HepG2 (cell line): Measurements from ENCODE around the gene DHTKD1. TPM values are rescaled to one million over a fixed set of nuclear protein-coding genes. Genes with fewer than 3 reads are reported as not detected.

Source experiments
- ATAC-seq: fragments of 200-7000 bp; cut with Tn5 transposase; 3 replicates; pipeline ENCODE4 v1.9.1; 2020; ENCODE audit warnings: mild to moderate bottlenecking, moderate library complexity
- BruUV-seq: library from RNA; stranded (reverse); fragments of 400-500 nt; replicated peaks from 2 replicates; lab custom pipeline; 2021; lab: Mats Ljungman, UMichigan
- CTCF ChIA-PET: fragments of 300-600 bp; formaldehyde crosslinking; extraction: SDS; loops from one replicate; lab custom pipeline; 2021; ENCODE audit warnings: low total read pairs, inconsistent platforms, low intra/inter-chr PET ratio; lab: Yijun Ruan, JAX
- POLR2A ChIA-PET: fragments of 350-600 bp; sonication (Branson Sonifier 250); formaldehyde crosslinking; loops from one replicate; lab custom pipeline; 2020; ENCODE audit warnings: antibody characterized with exemption, inconsistent platforms; lab: Yijun Ruan, JAX
- DNase-seq: peaks from one replicate; pipeline ENCODE4 v3.0.0-alpha.2; 2015; ENCODE audit warnings: low spot score
- FAIRE-seq: peaks from 3 replicates; lab custom pipeline; 2011; peaks lifted over from hg19 to GRCh38; lab: Jason Lieb, UNC
- H2AFZ ChIP-seq: one replicate; pipeline ENCODE4 v1.6.1; 2011; ENCODE audit warnings: low read length, inconsistent platforms
- H3K27ac ChIP-seq: fragments of 300-600 bp; 3 replicates; pipeline ENCODE4 v1.8.0; 2011; ENCODE audit warnings: mixed run types, mild to moderate bottlenecking, mixed read lengths, low read length, inconsistent platforms; ENCODE audit not compliant: insufficient read depth; ENCODE audit errors: extremely low read length
- H3K27me3 ChIP-seq, 2 experiments: fragments of 200-600 bp in 1 of 2; 2 replicates in 1 of 2; 3 replicates in 1 of 2; pipeline versions ENCODE4 v1.6.0 to v1.8.0; 2011; ENCODE audit warnings: low read length in 2 of 2, mild to moderate bottlenecking in 2 of 2, moderate library complexity in 2 of 2, inconsistent platforms in 1 of 2; ENCODE audit not compliant: insufficient read depth in 2 of 2, control insufficient read depth in 1 of 2
- H3K36me3 ChIP-seq, 2 experiments: fragments of 200-600 bp in 1 of 2; replicated peaks in 1 of 2; 2 replicates in 1 of 2; 3 replicates in 1 of 2; pipeline versions ENCODE4 v1.5.1 to v1.8.0; 2011; ENCODE audit warnings: low read length in 2 of 2, inconsistent platforms in 1 of 2; ENCODE audit not compliant: insufficient read depth in 2 of 2, control insufficient read depth in 1 of 2
- H3K4me1 ChIP-seq: 2 replicates; pipeline ENCODE4 v1.5.1; 2012; ENCODE audit warnings: low read length, inconsistent platforms; ENCODE audit not compliant: insufficient read depth
- H3K4me2 ChIP-seq: 2 replicates; pipeline ENCODE4 v1.6.0; 2011; ENCODE audit warnings: low read depth, low read length, inconsistent platforms
- H3K4me3 ChIP-seq, 3 experiments: fragments of 200-600 bp in 1 of 3; sonication (generic), shearing (Covaris generic) in 1 of 3; replicated peaks in 1 of 3; 2 replicates each; pipeline ENCODE4 v1.5.1; 2011 to 2016; ENCODE audit warnings: low read length in 3 of 3, inconsistent platforms in 2 of 3, low read depth in 2 of 3, mild to moderate bottlenecking in 2 of 3, control low read depth in 1 of 3, mixed read lengths in 1 of 3; ENCODE audit not compliant: insufficient read depth in 1 of 3
- H3K79me2 ChIP-seq: one replicate; pipeline ENCODE4 v1.6.1; 2011; ENCODE audit warnings: low read length, inconsistent platforms; ENCODE audit not compliant: insufficient read depth
- H3K9ac ChIP-seq: 2 replicates; pipeline ENCODE4 v1.6.0; 2011; ENCODE audit warnings: mild to moderate bottlenecking, low read depth, low read length, inconsistent platforms; ENCODE audit not compliant: insufficient read depth
- H3K9me3 ChIP-seq: 2 replicates; pipeline ENCODE4 v1.5.1; 2012; ENCODE audit warnings: mild to moderate bottlenecking, low read length
- H4K20me1 ChIP-seq: 2 replicates; pipeline ENCODE4 v1.6.0; 2011; ENCODE audit warnings: inconsistent platforms, mild to moderate bottlenecking, low read length, moderate library complexity; ENCODE audit not compliant: insufficient read depth
- BHLHE40 ChIP-seq: IDR thresholded peaks from 2 replicates; pipeline ENCODE4 v1.6.1; 2011; ENCODE audit warnings: low read length, improper control_type of control experiment
- GABPA ChIP-seq, 2 experiments: IDR thresholded peaks; 2 replicates each; pipeline ENCODE4 v1.6.1; 2011 to 2016; ENCODE audit warnings: low read depth in 2 of 2, low read length in 1 of 2, missing biosample characterization in 1 of 2, missing genetic modification characterization in 1 of 2
- NFKB2 ChIP-seq: sonication (generic); formaldehyde crosslinking; IDR thresholded peaks from 2 replicates; pipeline ENCODE4 v1.4.0; 2020; ENCODE audit warnings: missing genetic modification reagents, borderline replicate concordance
- NPAS2 ChIP-seq: sonication (generic); formaldehyde crosslinking; IDR thresholded peaks from 2 replicates; pipeline ENCODE4 v1.8.0; 2022; ENCODE audit warnings: mild to moderate bottlenecking, missing genetic modification reagents, borderline replicate concordance
- RBM39 ChIP-seq: fragments of 200-400 bp; formaldehyde crosslinking; IDR thresholded peaks from one replicate; pipeline ENCODE4 v1.6.1; 2018; ENCODE audit warnings: antibody characterized with exemption, mild to moderate bottlenecking, low read depth, low read length; ENCODE audit not compliant: poor library complexity, severe bottlenecking
- TSC22D2 ChIP-seq: sonication (generic); formaldehyde crosslinking; IDR thresholded peaks from 2 replicates; pipeline ENCODE4 v1.5.1; 2020; ENCODE audit warnings: missing genetic modification reagents, mild to moderate bottlenecking, borderline replicate concordance
- ZNF101 ChIP-seq: sonication (generic); formaldehyde crosslinking; IDR thresholded peaks from 2 replicates; pipeline ENCODE4 v1.4.0; 2020; ENCODE audit warnings: mild to moderate bottlenecking, low read depth, missing genetic modification reagents, borderline replicate concordance
- ZNF24 ChIP-seq: fragments of 450-650 bp; IDR thresholded peaks from 2 replicates; pipeline ENCODE4 v1.6.1; 2017; ENCODE audit warnings: antibody characterized with exemption, mild to moderate bottlenecking
- ZNF296 ChIP-seq: sonication (generic); formaldehyde crosslinking; conservative IDR thresholded peaks from 2 replicates; pipeline ENCODE4 v1.5.0; 2020; ENCODE audit warnings: mild to moderate bottlenecking, missing genetic modification reagents
- ZNF782 ChIP-seq: sonication (generic); formaldehyde crosslinking; IDR thresholded peaks from 2 replicates; pipeline ENCODE4 v1.4.0; 2020; ENCODE audit warnings: missing genetic modification reagents, mild to moderate bottlenecking, borderline replicate concordance
- ZNF790 ChIP-seq: sonication (generic); formaldehyde crosslinking; IDR thresholded peaks from 2 replicates; pipeline ENCODE4 v1.8.0; 2022; ENCODE audit warnings: missing genetic modification reagents, mild to moderate bottlenecking, borderline replicate concordance
- ZNF891 ChIP-seq: sonication (generic); formaldehyde crosslinking; IDR thresholded peaks from 2 replicates; pipeline ENCODE4 v1.5.0; 2020; ENCODE audit warnings: mild to moderate bottlenecking, missing genetic modification reagents
- WGBS: methylation state at CpG from one replicate; pipeline ENCODE4 v1.1.6; 2017; ENCODE audit warnings: low lambda C conversion rate; 5-methylcytosine and 5-hydroxymethylcytosine counted together
- in situ Hi-C: cut with HindIII; loops from 2 replicates; pipeline ENCODE4 v1.10.0; 2017; ENCODE audit warnings: low pct_unique_long_range_greater_than_20kb; ENCODE audit not compliant: extremely low pct_ligation_motif_present
- intact Hi-C: fragments of 100-400 bp; cut with micrococcal nuclease; formaldehyde crosslinking; loops from one replicate; pipeline ENCODE4 v1.10.0; 2022; ENCODE audit not compliant: unreplicated experiment
- polyA plus RNA-seq, 8 experiments: library from polyadenylated mRNA; depleted of rRNA in 3 of 8; stranded (reverse) in 7 of 8; unstranded in 1 of 8; fragments of >200 nt; fragmentation: Illumina TruSeq in 4 of 8; extraction: Trizol in 4 of 8; gene quantifications; 2 replicates each; pipeline versions ENCODE4 v1.2.1 to v1.2.3, GENCODE V29; 2011 to 2016; ENCODE audit warnings: low read depth in 4 of 8, missing spikeins in 1 of 8, mixed read lengths in 1 of 8; ENCODE audit not compliant: insufficient read depth in 1 of 8
- total RNA-seq, 5 experiments: library from RNA; depleted of rRNA; stranded (reverse); fragments of >200 nt; fragmentation: Illumina TruSeq; extraction: Trizol; gene quantifications; 2 replicates each; pipeline ENCODE4 v1.2.3, GENCODE V29; 2016; ENCODE audit warnings: low read depth in 1 of 5
- TF ChIP-seq, protein P1 (sequence below): sonication (generic); formaldehyde crosslinking; conservative IDR thresholded peaks from 2 replicates; pipeline ENCODE4 v1.4.0; 2020; ENCODE audit warnings: missing genetic modification reagents
- TF ChIP-seq, protein P2 (sequence below): IDR thresholded peaks from 2 replicates; pipeline ENCODE4 v1.6.1; 2016; ENCODE audit warnings: mild to moderate bottlenecking
- TF ChIP-seq, protein P3 (sequence below): sonication (generic); formaldehyde crosslinking; IDR thresholded peaks from 2 replicates; pipeline ENCODE4 v1.5.1; 2020; ENCODE audit warnings: missing genetic modification reagents, mild to moderate bottlenecking, borderline replicate concordance
- TF ChIP-seq, protein P4 (sequence below): sonication (generic); formaldehyde crosslinking; IDR thresholded peaks from 2 replicates; pipeline ENCODE4 v1.4.0; 2020; ENCODE audit warnings: missing genetic modification reagents, borderline replicate concordance

The DHTKD1 gene
- total and polyA plus RNA-seq, 2 of the 13 experiments (the other 11 are each of a cell fraction or from before 2014, with no cell fraction given) = 9.6 to 14.1 TPM

DNA sequence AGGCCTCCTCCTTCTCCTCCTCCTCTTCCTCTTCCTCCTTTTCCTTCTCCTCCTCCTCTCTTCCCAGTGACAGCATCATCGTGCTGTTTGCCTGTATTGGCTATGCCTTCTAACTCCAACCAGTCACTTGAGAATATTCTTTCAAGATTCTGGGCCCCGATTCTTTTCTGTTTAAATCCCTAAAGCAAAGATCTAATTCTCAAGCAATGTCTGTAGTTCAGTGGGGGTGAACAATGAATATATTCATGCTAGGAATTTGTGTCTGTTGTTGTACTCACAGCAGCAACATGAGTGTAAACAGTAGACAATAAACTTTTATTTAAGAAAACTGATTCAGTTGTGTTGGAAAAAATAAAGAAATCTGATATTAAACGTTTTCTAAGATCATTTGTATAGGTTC, 96.3 kb downstream of the DHTKD1 start:
- no peak for DNase-seq
- no peak overlapping the region for H3K4me3 ChIP-seq
- no peaks in the 10 kb centered on the region for H3K9me3 ChIP-seq
- H2AFZ ChIP-seq = no peak overlapping the region
- BruUV-seq = no TSS peak
- WGBS = 85% methylated on average over 3 of the region's 3 CpGs
- H4K20me1 ChIP-seq = no peaks in the 10 kb centered on the region
- no peak overlapping the region for H3K9ac ChIP-seq
- H3K27ac ChIP-seq = no peak overlapping the region
- in situ Hi-C loops = no loop called here
- H3K4me1 ChIP-seq = no peaks in the 10 kb centered on the region
- H3K4me2 ChIP-seq = no peak overlapping the region
- CTCF ChIA-PET = no interaction called here
- intact Hi-C loops = no loop called here
- H3K27me3 ChIP-seq = no peaks in the 10 kb centered on the region
- FAIRE-seq = no peak
- ATAC-seq = no peak
- POLR2A ChIA-PET = no interaction called here
- no peaks in the 10 kb centered on the region for H3K79me2 ChIP-seq
- H3K36me3 ChIP-seq = peaks cover 7 to 53% of the 10 kb centered on the region in 2 experiments; a peak in 4 of 5 replicates
- TF ChIP-seq, protein P1, sequence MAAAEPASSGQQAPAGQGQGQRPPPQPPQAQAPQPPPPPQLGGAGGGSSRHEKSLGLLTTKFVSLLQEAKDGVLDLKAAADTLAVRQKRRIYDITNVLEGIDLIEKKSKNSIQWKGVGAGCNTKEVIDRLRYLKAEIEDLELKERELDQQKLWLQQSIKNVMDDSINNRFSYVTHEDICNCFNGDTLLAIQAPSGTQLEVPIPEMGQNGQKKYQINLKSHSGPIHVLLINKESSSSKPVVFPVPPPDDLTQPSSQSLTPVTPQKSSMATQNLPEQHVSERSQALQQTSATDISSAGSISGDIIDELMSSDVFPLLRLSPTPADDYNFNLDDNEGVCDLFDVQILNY (CRISPR knock-in tag) = no peak
- TF ChIP-seq, protein P2, sequence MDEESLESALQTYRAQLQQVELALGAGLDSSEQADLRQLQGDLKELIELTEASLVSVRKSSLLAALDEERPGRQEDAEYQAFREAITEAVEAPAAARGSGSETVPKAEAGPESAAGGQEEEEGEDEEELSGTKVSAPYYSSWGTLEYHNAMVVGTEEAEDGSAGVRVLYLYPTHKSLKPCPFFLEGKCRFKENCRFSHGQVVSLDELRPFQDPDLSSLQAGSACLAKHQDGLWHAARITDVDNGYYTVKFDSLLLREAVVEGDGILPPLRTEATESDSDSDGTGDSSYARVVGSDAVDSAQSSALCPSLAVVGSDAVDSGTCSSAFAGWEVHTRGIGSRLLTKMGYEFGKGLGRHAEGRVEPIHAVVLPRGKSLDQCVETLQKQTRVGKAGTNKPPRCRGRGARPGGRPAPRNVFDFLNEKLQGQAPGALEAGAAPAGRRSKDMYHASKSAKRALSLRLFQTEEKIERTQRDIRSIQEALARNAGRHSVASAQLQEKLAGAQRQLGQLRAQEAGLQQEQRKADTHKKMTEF (CRISPR knock-in tag) = no peak
- TF ChIP-seq GABPA (IDR thresholded peaks at IDR 0.05; ENCODE audit: low read depth, low read length) (no peak), GABPA (CRISPR knock-in tag; IDR thresholded peaks at IDR 0.05; ENCODE audit: low read depth) (no peak), ZNF782 (CRISPR knock-in tag) (no peak), ZNF891 (no peak), ZNF296 (CRISPR knock-in tag) (no peak), TSC22D2 (CRISPR knock-in tag) (no peak), ZNF101 (CRISPR knock-in tag) (no peak), ZNF24 (no peak), ZNF790 (CRISPR knock-in tag) (no peak), BHLHE40 (no peak), NPAS2 (CRISPR knock-in tag) (no peak), NFKB2 (no peak), RBM39 (no peak)
- TF ChIP-seq, protein P3, sequence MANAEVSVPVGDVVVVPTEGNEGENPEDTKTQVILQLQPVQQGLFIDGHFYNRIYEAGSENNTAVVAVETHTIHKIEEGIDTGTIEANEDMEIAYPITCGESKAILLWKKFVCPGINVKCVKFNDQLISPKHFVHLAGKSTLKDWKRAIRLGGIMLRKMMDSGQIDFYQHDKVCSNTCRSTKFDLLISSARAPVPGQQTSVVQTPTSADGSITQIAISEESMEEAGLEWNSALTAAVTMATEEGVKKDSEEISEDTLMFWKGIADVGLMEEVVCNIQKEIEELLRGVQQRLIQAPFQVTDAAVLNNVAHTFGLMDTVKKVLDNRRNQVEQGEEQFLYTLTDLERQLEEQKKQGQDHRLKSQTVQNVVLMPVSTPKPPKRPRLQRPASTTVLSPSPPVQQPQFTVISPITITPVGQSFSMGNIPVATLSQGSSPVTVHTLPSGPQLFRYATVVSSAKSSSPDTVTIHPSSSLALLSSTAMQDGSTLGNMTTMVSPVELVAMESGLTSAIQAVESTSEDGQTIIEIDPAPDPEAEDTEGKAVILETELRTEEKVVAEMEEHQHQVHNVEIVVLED (CRISPR knock-in tag) = no peak
- TF ChIP-seq, protein P4, sequence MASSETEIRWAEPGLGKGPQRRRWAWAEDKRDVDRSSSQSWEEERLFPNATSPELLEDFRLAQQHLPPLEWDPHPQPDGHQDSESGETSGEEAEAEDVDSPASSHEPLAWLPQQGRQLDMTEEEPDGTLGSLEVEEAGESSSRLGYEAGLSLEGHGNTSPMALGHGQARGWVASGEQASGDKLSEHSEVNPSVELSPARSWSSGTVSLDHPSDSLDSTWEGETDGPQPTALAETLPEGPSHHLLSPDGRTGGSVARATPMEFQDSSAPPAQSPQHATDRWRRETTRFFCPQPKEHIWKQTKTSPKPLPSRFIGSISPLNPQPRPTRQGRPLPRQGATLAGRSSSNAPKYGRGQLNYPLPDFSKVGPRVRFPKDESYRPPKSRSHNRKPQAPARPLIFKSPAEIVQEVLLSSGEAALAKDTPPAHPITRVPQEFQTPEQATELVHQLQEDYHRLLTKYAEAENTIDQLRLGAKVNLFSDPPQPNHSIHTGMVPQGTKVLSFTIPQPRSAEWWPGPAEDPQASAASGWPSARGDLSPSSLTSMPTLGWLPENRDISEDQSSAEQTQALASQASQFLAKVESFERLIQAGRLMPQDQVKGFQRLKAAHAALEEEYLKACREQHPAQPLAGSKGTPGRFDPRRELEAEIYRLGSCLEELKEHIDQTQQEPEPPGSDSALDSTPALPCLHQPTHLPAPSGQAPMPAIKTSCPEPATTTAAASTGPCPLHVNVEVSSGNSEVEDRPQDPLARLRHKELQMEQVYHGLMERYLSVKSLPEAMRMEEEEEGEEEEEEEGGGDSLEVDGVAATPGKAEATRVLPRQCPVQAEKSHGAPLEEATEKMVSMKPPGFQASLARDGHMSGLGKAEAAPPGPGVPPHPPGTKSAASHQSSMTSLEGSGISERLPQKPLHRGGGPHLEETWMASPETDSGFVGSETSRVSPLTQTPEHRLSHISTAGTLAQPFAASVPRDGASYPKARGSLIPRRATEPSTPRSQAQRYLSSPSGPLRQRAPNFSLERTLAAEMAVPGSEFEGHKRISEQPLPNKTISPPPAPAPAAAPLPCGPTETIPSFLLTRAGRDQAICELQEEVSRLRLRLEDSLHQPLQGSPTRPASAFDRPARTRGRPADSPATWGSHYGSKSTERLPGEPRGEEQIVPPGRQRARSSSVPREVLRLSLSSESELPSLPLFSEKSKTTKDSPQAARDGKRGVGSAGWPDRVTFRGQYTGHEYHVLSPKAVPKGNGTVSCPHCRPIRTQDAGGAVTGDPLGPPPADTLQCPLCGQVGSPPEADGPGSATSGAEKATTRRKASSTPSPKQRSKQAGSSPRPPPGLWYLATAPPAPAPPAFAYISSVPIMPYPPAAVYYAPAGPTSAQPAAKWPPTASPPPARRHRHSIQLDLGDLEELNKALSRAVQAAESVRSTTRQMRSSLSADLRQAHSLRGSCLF (CRISPR knock-in tag) = no peak
